NB4 (cell line): ENCODE measurements around the gene SEL1L2.

Source experiments
- CTCF ChIP-seq: IDR thresholded peaks from one replicate; pipeline ENCODE4 v1.5.1; 2012; ENCODE audit warnings: low read depth, low read length
- MYC ChIP-seq: IDR thresholded peaks from 2 replicates; pipeline ENCODE4 v1.6.1; 2011; ENCODE audit warnings: low read depth, low read length
- POLR2A ChIP-seq: IDR thresholded peaks from 2 replicates; pipeline ENCODE4 v1.6.1; 2011; ENCODE audit warnings: mild to moderate bottlenecking; ENCODE audit not compliant: insufficient read length; ENCODE audit errors: extremely low read depth

- no peak for TF ChIP-seq CTCF
- no peak for TF ChIP-seq MYC
- no peak for TF ChIP-seq POLR2A
Measured at GRCh38 chr20:13991311-13991710, 897 bp upstream of the SEL1L2 start.
